Activated gamma-delta T cell (primary cell): Measurements from ENCODE around the gene RNF14.

Experiments
- DNase-seq: peaks from one replicate; lab custom pipeline; 2025; lab: John Stamatoyannopoulos, UW

RNF14 gene

GRCh38 chr5:141948812-141949211 lies 20.1 kb upstream of the RNF14 start:
- DNase-seq = no peak

DNA sequence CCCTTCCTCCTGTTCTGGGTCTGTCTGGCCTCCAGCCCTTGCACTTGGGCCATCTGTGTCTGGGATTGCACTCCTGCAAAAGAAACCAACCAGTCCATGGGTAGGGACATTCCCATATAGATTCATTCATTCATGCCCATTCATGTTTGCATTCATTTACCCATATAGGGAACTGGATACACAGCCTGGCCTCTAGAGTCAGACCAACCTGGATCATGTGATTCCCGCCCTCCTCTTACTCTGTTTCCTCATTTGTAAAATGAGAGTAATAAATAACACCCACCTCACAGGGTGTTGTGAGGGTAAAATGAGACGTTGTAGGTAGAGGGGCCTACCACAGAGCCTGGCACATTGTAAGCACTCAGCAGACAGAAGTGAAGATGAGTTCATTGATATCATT lies 19.4 kb upstream of the RNF14 start:
- no peak for DNase-seq

GRCh38 chr5:141950207-141951005 lies 18.5 kb upstream of the RNF14 start:
- DNase-seq = no peak

DNA sequence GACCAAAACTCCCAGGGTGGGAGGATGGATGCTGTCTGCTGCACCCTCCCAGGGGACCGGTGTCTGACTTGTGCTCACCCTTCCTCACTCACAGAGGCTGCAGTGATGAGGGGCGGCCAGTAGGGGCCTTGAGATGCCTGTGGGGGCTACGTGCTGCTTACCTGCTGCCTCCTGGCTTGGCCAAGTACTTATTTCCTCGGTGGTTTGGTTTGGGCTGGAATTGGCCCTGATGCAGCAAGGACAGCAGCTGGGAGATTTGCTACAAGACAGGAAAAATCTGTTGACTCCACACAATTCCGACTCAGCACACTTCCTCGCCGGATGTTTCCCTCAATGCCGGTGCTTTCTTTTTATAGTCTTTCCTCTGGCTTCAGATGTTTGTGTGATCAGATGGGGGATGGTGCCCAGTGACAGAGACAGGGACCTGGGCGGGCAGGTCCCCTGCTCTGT lies 17.5 kb upstream of the RNF14 start:
- DNase-seq = no peak

DNA sequence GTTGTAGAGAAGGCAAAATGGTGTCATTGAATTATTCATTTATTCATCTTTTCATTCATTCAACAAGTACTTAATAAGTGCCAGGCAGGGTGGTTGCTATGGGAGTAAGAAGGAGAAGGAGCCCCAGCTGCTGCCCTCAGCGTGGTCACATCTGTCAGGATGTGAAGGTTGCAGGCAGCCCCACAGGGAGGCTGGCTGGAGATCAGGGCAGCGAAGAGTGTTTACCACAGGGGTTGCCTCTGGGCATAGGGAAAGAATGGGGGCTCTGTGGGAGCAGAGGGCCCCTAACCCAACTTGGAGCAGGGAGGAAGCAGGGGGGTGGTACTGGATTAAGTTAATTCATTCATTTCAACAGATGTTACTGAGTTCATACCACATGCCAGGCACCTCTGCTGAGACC lies 16.9 kb upstream of the RNF14 start:
- no peak for DNase-seq

- no peak for DNase-seq
These were observed 14.7 kb upstream of the RNF14 start for GRCh38 chr5:141954194-141954593.

DNA sequence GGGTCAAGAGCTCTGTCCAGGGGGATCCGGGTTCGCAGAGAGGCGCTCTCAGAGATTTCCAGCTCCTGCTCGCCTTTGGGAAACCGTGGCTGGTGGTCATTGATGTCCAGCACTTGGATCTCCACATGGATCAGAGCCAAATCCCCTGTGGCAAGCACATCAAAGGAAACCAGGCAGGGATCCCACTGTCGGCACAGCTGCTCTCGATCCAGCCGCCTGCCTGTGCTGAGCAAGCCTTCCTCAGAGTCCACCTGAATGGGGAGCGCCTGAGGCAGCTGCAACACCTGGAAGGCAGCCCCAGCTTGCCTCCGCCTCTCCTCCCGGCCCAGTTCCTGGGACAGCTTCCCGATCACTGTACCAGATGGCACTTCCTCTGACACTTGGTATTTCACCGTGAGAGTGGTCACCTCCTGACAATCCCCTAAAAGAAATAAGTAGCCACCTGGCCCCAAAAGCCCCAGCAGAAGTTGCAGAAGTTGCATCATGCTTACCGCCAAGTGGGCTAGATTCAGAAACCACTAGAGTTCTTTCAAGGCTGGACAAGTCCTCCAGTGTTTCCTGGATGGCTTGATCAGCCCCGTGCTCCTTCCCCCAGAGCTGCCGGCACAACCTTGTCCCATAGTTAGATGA lies 11.4 kb upstream of the RNF14 start:
- DNase-seq = no peak

- DNase-seq = no peak
These were observed 10.8 kb upstream of the RNF14 start, which contains the start of gene PCDH12 for GRCh38 chr5:141958113-141958512. TSS of gene PCDH12 (minus strand) at chr5:141958202. CDS start at chr5:141957851, 351 bp downstream.

GRCh38 chr5:141958546-141959172 lies 10.2 kb upstream of the RNF14 start:
- no peak for DNase-seq

- DNase-seq = no peak
These were observed 8.9 kb upstream of the RNF14 start for GRCh38 chr5:141960018-141960417.

DNA sequence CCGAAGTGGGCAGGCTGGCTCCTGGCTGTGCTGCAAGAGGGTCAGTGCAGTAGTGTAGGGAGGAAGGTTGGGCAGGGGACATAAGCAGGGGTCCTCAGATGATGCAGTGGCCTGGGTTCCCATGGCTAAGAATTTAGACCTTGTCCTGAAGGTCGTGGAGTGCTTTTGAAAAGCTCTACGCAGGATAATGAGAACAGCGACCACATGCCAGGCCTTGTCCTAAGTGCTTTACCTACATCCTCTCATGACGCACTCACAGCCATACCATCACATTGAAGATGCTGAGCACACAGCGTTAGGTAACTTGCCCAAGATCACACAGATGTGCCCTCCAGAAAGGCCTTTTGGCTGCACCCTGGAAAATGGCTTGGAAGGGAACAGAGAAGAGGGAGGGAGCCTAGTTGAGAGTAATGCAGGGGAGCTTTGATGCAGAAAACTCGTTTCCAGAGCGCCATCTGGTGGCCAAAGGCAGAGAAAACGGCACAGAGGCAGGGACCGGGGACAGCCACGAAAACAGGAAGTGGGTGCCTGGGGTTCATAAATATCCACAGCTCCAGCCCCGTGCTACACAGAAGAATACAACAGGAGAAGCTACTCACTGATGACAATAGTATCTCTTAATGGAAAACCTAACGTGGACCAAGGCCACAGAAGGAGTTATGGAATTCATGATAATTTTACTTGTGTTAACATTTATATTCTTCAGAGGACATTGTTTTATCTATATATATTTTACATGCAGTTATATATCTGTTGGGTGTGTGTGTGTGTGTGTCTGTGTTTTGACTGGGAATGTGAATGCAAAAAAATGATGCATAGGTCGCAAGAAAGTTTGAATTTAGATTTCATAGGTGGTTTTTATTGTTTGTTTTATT lies 8.2 kb upstream of the RNF14 start:
- no peak for DNase-seq

- DNase-seq = no peak
These were observed 7.4 kb upstream of the RNF14 start for GRCh38 chr5:141961466-141961865.

GRCh38 chr5:141963701-141964100 lies 5.2 kb upstream of the RNF14 start:
- no peak for DNase-seq

GRCh38 chr5:141965071-141965470 lies 3.8 kb upstream of the RNF14 start:
- no peak for DNase-seq

DNA sequence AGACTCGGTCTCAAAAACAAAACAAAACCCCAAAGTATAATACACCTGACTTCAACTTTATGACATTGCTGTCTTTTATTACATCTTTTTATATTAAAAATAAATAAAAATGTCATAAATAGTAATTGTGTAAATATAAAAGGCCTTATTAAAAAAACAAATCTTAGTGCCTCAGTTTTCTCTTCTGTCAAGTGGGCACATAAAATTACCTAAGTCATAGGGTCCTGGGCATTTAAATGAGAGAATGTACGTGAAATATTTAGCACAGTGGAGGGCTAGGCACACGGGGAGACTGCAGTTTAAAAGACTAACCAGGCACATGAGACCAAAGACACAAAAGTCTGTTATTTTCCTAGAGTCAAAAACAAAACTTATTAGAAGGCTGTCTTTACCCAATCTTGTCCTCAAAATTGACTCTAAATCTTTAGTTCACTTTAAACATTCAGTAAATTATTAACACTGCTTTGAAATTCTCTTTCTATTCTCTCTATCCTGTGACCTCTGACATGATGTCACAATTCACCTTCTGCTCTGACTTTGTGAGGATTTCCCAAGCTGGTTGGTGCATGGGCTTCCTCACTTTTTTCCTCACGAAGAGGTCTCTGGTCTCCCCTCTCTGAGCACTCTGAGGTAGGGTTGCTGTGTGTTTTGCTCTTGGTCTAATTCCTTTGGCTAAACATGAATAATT lies 2.5 kb upstream of the RNF14 start:
- no peak for DNase-seq

DNA sequence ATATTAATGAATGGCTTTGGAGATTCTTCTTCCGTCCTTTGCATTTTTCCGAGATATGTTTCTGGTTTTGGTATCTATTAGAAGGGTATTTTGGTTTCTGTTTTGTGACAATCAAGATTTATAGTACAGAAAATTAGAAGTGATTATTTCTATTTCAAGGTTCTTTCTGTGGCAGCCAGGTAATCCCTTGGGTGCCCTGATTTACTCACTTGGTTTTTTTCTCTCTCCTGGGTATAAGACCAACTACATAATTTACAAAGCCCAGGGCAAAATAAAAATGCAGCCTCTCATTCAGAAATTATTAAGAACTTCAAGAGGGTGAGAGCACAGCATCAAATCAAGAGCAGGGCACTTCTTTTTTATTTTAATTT lies 2.0 kb upstream of the RNF14 start:
- no peak for DNase-seq

- no peak for DNase-seq
These were observed 1.2 kb downstream of the RNF14 start for GRCh38 chr5:141969783-141970771.

DNA sequence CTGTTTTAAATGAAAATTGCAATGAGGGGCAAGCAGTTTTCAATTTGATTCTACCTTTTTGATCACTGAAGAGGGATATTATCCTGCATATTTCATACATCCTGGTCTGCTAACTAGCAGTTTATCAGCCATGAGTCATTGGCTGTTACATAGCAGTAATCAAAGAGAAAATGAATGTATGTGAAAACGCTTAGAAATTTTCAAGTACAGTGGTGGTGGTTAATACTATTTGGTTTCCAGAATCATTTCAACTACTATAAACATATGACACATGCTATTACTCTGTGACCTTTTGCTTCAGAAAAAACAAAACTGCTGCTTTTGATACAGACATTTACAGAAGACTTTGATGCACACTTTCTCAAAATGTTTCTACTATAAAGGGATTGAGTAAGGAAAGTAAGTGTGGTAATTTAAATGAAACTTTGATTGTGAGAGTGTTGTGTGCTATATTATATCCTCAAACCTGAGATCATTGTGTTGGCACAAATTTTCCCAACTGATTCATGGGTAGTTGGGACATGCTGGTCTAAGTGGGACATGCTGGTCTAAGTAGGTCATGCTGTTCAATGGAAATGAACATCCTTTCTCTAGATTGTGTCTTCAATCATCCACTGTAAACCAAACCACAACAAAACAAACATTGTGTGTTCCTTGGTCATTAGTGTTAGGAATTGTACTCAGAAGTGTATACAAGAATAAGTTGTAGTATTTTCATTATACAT lies 5.1 kb downstream of the RNF14 start:
- DNase-seq = no peak

- DNase-seq = no peak
These were observed 7.3 kb downstream of the RNF14 start for GRCh38 chr5:141976176-141976575.

- no peak for DNase-seq
These were observed 9.5 kb downstream of the RNF14 start for GRCh38 chr5:141978389-141978788.
